GM18498 (cell line): ENCODE results near the gene GJC1.
"Not testable (repeated sequence)": the region's sequence is repeated elsewhere in the genome, so short reads cannot be mapped to it uniquely, and the experiment has no call there.

Source experiments
- ATAC-seq: cut with Tn5 transposase; IDR thresholded peaks from one replicate; pipeline ENCODE4 v1.9.1; 2021; ENCODE audit warnings: mild to moderate bottlenecking, moderate library complexity; ENCODE audit not compliant: unreplicated experiment

The GJC1 gene

GRCh38 chr17:44761932-44762810 lies 67.9 kb downstream of the GJC1 start:
- no peak for ATAC-seq

- ATAC-seq = no peak
Observed at GRCh38 chr17:44760474-44761308, 69.4 kb downstream of the GJC1 start.

DNA sequence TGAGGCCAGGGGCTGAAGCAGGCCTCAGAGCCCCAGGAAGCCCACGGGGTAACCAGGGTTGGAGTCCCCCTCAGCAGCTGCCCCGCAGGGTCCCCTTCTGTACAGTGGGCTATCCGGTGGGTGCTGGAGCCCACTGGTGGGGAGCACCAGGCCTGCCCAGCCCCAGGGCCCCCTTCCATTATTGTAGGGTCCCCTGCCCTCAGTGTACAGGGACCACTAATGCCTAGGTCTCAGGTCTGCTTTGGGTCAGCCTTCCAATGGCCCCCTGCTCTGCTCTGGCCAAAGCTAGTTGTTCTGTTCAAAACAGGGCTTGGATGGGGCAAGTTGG lies 70.2 kb downstream of the GJC1 start:
- ATAC-seq = no peak

GRCh38 chr17:44759086-44759915 lies 70.8 kb downstream of the GJC1 start:
- no peak for ATAC-seq

- ATAC-seq = no peak
Observed at GRCh38 chr17:44758414-44759085, 71.5 kb downstream of the GJC1 start, which contains the start of gene ADAM11. TSS of gene ADAM11 (plus strand) at chr17:44758988. CDS start at chr17:44759200, 212 bp downstream.

DNA sequence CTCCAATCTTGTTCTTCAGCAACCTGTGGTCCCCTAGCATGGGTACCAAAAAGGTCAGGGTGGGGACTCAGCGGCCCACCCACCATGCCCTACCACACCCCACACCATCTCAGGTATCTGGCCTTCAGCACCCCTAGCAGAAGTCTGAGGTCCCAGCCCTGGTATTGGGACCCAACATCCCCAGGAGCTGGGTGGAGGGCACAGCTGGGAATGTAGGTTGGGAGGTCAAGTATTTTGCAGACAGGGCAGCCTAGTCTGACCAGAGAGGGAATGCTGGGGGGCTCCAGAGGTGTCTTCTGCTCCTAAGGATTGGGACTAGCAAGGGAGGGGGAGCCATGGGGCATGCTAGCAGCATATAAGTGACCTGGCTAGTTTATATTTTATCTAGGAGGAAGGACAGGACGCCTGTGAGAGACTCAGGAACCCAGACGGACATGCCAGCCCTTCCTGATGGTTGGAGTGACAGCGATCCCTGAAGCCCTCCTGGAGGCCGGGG lies 72.1 kb downstream of the GJC1 start:
- ATAC-seq = no peak

DNA sequence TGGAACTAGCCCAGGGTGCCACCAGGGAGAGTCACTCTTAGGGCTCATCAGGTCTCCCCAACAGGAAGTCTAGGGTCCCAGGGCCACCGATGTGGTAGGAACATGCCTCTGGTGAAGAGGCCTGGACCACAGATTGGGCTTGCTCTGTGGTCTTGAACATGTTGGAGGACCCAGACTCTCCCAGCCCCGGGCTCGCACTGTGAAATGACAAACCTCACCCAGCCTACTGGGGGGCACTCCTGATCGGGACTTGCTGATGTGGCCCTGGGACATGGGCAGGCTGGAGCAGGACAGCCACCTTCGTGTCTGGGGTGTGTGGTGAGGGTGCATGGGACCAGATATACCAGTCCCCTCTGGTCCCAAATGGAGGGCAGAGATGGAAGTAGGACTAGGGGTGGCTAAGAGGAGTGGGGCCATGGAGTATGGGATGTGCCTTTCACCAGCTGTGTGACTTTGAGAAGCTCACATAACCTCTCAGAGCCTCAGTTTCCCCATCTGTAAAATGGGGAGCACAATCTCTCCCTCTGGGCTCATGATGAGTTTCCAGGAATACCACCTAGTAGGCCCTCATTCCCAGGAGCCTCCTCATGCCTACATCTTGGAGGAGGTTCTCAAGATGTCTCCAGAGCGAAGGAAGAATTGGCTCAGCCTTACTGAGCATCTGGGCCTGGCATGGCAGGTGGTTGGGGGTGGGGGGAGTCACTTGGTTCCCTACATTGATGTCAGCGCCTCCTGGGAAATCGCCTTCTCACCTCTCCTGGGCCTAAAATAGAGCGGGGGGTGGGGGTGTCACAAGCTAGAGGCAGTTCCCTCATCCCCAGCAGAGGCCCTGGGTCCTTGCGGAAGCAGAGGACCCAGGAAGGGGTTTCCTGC lies 72.8 kb downstream of the GJC1 start:
- ATAC-seq = no peak

- ATAC-seq = not testable (repeated sequence)
Observed at GRCh38 chr17:44755180-44755579, 74.9 kb downstream of the GJC1 start.

- no peak for ATAC-seq
Observed at GRCh38 chr17:44754276-44754675, 75.8 kb downstream of the GJC1 start.

GRCh38 chr17:44752953-44753861 lies 76.9 kb downstream of the GJC1 start:
- ATAC-seq = no peak

DNA sequence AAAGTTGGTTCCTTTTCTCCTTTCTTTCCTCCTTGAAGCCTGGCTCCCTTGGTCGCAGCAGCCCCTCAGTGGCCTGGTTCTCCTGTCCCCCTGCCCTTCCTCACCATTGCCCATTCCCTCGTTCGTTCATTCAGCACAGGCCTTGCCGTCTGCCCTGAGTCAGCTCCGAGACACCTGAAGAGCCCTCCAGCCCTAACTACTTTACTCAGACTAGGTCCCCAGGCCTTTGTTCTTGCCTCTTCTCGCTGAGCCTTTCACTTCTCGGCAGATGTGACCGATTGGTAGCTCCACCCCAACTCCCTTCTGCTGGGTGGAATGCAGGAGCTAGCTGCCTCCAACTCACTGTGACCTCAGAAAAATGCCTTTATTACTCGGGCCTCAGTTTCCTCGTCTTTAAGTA lies 78.3 kb downstream of the GJC1 start:
- no peak for ATAC-seq

DNA sequence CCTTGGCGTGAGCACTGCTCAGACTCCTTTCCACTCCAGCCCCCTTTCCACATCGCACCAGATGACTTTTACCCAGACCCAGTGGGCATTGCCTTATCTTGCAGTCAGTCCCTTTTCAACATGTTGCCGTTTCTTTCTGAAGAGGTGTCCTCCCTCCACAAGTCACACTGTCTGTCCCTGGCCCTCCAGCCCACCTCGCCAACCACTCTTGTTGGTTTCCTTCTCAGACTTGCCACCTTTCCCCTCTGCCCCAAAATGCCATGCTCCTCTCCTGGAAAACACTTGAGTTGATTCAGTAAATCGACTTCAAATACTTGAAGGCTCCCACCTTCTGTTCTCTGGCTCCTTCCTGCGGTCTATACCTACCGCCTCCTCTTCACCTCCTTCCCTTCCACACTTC lies 78.8 kb downstream of the GJC1 start:
- ATAC-seq = no peak

DNA sequence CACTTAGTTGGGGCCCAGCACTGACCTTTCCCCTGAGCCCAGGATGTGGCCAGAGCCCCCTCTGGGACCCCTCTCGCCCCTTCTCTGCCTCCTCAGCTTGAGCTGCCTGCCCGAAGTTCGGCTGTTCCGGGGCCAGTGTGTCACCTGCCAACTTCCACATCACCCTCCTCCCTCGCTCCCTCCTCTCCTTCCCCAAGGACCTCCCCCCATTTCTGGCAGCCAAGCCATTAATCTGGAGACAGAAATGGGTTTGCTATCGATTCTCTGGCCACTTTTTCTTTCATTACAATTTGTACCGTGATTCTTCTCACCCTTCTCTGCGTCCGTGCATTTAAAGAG lies 80.1 kb downstream of the GJC1 start:
- no peak for ATAC-seq

GRCh38 chr17:44749076-44749979 lies 80.8 kb downstream of the GJC1 start:
- no peak for ATAC-seq
